ENCODE data around the gene PODXL2.

DNA sequence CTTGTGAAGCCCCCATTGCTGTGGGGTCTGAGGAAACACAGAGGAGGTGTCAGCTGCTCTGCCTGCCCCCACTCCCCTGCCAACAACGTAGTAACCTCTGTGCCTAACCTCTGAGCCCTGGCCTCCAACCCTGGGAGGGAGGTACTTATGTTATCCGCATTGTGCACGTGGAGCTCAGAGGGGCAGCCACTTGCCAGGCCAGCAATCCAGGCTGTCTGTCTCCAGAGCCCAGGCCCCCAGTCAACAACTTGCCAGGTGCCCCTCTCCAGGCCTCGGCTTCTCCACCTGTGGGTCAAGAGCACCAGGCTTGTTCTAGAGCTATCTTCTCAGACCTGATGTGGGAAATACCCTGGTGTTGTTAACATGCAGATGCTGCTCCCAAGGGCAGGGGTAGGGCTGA, 41.1 kb upstream of the PODXL2 start:
- TF ChIP-seq, protein P1, sequence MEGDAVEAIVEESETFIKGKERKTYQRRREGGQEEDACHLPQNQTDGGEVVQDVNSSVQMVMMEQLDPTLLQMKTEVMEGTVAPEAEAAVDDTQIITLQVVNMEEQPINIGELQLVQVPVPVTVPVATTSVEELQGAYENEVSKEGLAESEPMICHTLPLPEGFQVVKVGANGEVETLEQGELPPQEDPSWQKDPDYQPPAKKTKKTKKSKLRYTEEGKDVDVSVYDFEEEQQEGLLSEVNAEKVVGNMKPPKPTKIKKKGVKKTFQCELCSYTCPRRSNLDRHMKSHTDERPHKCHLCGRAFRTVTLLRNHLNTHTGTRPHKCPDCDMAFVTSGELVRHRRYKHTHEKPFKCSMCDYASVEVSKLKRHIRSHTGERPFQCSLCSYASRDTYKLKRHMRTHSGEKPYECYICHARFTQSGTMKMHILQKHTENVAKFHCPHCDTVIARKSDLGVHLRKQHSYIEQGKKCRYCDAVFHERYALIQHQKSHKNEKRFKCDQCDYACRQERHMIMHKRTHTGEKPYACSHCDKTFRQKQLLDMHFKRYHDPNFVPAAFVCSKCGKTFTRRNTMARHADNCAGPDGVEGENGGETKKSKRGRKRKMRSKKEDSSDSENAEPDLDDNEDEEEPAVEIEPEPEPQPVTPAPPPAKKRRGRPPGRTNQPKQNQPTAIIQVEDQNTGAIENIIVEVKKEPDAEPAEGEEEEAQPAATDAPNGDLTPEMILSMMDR (IDR thresholded peaks at IDR 0.05): no peak
- TF ChIP-seq, protein P2, sequence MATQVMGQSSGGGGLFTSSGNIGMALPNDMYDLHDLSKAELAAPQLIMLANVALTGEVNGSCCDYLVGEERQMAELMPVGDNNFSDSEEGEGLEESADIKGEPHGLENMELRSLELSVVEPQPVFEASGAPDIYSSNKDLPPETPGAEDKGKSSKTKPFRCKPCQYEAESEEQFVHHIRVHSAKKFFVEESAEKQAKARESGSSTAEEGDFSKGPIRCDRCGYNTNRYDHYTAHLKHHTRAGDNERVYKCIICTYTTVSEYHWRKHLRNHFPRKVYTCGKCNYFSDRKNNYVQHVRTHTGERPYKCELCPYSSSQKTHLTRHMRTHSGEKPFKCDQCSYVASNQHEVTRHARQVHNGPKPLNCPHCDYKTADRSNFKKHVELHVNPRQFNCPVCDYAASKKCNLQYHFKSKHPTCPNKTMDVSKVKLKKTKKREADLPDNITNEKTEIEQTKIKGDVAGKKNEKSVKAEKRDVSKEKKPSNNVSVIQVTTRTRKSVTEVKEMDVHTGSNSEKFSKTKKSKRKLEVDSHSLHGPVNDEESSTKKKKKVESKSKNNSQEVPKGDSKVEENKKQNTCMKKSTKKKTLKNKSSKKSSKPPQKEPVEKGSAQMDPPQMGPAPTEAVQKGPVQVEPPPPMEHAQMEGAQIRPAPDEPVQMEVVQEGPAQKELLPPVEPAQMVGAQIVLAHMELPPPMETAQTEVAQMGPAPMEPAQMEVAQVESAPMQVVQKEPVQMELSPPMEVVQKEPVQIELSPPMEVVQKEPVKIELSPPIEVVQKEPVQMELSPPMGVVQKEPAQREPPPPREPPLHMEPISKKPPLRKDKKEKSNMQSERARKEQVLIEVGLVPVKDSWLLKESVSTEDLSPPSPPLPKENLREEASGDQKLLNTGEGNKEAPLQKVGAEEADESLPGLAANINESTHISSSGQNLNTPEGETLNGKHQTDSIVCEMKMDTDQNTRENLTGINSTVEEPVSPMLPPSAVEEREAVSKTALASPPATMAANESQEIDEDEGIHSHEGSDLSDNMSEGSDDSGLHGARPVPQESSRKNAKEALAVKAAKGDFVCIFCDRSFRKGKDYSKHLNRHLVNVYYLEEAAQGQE (IDR thresholded peaks at IDR 0.05; ENCODE audit: insufficient read depth in 1 of 2, low read depth in 2 of 2, low read length in 1 of 2): no peak

Data from Panc1 (cell line).